GM12892 (cell line): ENCODE data around the gene TP53RK.

Source experiments
- POLR2A ChIP-seq: IDR thresholded peaks from 2 replicates; pipeline ENCODE4 v1.6.1; 2011; ENCODE audit warnings: low read depth, low read length, control low read depth
- POLR2AphosphoS5 ChIP-seq: IDR thresholded peaks from 2 replicates; pipeline ENCODE4 v1.6.1; 2011; ENCODE audit warnings: low read depth, low read length, control low read depth

DNA sequence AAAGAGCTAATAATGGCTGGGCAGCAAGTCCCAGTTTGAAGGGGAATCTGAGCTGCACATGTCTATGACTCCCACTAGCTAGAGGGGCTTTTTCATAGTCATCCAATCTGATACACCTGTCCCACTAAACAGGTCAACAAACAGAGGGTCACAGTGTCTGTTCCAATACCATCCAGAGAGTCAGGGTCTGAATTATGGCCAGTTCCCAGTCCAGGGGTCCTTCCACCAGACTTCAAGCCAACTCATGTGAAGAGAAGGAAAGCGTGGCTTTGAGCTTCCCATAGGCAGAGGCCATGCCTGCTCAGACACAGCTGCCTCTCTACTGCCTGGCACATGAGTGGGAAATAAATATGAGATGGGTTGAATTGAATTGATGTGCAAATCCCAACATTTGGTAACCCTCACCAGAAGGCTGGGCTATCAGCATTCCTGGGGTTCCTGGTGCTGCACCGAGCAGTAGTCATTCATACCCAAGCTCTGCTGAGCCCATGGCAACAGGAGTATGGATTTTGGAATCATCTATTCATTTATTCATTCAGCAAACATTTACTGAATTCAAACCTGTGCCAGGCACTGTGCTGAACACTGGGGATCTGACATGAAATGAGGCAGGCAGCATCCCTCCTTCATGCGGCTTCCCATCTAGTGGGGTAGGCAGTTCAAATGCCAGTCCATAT lies 17.2 kb downstream of the TP53RK start:
- TF ChIP-seq POLR2AphosphoS5 (no peak), POLR2A (no peak)
